Measurements from ENCODE around the gene KCMF1. TPM values are rescaled to one million over a fixed set of nuclear protein-coding genes. Genes with fewer than 3 reads are reported as not detected.

KCMF1 gene
- total and polyA plus RNA-seq, 2 of the 13 experiments (the other 11 are each of a cell fraction or from before 2014, with no cell fraction given): 62.1 to 116 TPM

DNA sequence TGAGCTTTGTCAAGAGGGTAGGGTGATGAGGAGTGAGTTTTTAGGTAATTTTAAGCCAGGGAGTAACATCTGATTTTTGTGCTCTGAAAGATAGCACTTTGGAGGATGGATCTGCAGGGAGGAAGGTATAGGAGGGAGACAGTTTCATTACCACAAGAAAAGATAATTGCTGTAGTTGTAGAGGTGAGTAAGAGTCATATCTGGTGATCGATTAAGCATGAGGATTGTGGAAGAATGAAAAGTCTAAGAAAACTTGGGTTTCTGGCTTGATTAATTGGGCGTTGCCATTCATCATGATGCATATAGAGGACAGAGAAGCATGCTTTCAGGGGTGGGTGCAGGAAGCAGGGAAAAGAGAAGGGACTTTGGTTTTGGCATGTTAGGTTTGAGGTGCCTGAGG, 18.5 kb downstream of the KCMF1 start (continued):
- no peak for TF ChIP-seq ZNF329 (CRISPR knock-in tag; IDR thresholded peaks at IDR 0.05; ENCODE audit: low read depth)
- TF ChIP-seq ZBTB34 (CRISPR knock-in tag; IDR thresholded peaks at IDR 0.05): no peak
- TF ChIP-seq BHLHE40 (IDR thresholded peaks at IDR 0.05; ENCODE audit: low read length): no peak
- no peak for TF ChIP-seq TOE1 (CRISPR knock-in tag; IDR thresholded peaks at IDR 0.05)
- TF ChIP-seq RARG (CRISPR knock-in tag; IDR thresholded peaks at IDR 0.05; ENCODE audit: low read depth): no peak

GRCh38 chr2:84989927-84990326, 19.0 kb downstream of the KCMF1 start:
- POLR2A ChIA-PET: no interaction called here
- peaks cover 68% of the 10 kb centered on the region for H4K20me1 ChIP-seq (ENCODE audit: insufficient read depth, low read length)
- TF ChIP-seq, protein P1, sequence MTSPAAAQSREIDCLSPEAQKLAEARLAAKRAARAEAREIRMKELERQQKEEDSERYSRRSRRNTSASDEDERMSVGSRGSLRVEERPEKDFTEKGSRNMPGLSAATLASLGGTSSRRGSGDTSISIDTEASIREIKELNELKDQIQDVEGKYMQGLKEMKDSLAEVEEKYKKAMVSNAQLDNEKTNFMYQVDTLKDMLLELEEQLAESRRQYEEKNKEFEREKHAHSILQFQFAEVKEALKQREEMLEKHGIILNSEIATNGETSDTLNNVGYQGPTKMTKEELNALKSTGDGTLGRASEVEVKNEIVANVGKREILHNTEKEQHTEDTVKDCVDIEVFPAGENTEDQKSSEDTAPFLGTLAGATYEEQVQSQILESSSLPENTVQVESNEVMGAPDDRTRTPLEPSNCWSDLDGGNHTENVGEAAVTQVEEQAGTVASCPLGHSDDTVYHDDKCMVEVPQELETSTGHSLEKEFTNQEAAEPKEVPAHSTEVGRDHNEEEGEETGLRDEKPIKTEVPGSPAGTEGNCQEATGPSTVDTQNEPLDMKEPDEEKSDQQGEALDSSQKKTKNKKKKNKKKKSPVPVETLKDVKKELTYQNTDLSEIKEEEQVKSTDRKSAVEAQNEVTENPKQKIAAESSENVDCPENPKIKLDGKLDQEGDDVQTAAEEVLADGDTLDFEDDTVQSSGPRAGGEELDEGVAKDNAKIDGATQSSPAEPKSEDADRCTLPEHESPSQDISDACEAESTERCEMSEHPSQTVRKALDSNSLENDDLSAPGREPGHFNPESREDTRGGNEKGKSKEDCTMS (CRISPR knock-in tag; conservative IDR thresholded peaks at IDR 0.05): no peak
- TF ChIP-seq ZNF557 (CRISPR knock-in tag; IDR thresholded peaks at IDR 0.05): no peak
- no peak for TF ChIP-seq MLLT10 (CRISPR knock-in tag; IDR thresholded peaks at IDR 0.05)
- TF ChIP-seq, protein P2, sequence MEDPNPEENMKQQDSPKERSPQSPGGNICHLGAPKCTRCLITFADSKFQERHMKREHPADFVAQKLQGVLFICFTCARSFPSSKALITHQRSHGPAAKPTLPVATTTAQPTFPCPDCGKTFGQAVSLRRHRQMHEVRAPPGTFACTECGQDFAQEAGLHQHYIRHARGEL (CRISPR knock-in tag; IDR thresholded peaks at IDR 0.05): no peak
- no peak for TF ChIP-seq HOXA7 (CRISPR knock-in tag; IDR thresholded peaks at IDR 0.05)
- TF ChIP-seq ZNF224 (CRISPR knock-in tag; IDR thresholded peaks at IDR 0.05): no peak
- TF ChIP-seq MIER3 (CRISPR knock-in tag; IDR thresholded peaks at IDR 0.05; ENCODE audit: borderline replicate concordance): no peak
- no peak for TF ChIP-seq ZNF720 (CRISPR knock-in tag; IDR thresholded peaks at IDR 0.05)
- no peak for TF ChIP-seq ZNF251 (CRISPR knock-in tag; IDR thresholded peaks at IDR 0.05)
- no peak for TF ChIP-seq SIN3A (IDR thresholded peaks at IDR 0.05; ENCODE audit: borderline replicate concordance, low read depth, low read length)
- TF ChIP-seq JUND (CRISPR knock-in tag; IDR thresholded peaks at IDR 0.05): no peak
- TF ChIP-seq MED8 (CRISPR knock-in tag; IDR thresholded peaks at IDR 0.05; ENCODE audit: insufficient replicate concordance): no peak
- TF ChIP-seq HOXA5 (CRISPR knock-in tag; IDR thresholded peaks at IDR 0.05): no peak
- no peak for TF ChIP-seq ZNF367 (CRISPR knock-in tag; IDR thresholded peaks at IDR 0.05; ENCODE audit: borderline replicate concordance)
- TF ChIP-seq NBN (conservative IDR thresholded peaks at IDR 0.05): no peak
- TF ChIP-seq ZFYVE20 (CRISPR knock-in tag; IDR thresholded peaks at IDR 0.05; ENCODE audit: borderline replicate concordance, low read depth): no peak
- TF ChIP-seq NR1H2 (CRISPR knock-in tag; IDR thresholded peaks at IDR 0.05; ENCODE audit: borderline replicate concordance, low read depth): no peak
- no peak for TF ChIP-seq U2AF2 (IDR thresholded peaks at IDR 0.05; ENCODE audit: low read depth, low read length)

More at GRCh38 chr2:84989927-84990326, 19.0 kb downstream of the KCMF1 start:
- ATAC-seq (no peak), FAIRE-seq (no peak), DNase-seq (ENCODE audit: low spot score) (no peak)
- H3K79me2 ChIP-seq (ENCODE audit: insufficient read depth, low read length): peaks cover 91% of the 10 kb centered on the region
- H3K27me3 ChIP-seq (ENCODE audit: control insufficient read depth in 1 of 2, insufficient read depth in 2 of 2, low read length in 2 of 2): no peaks in the 10 kb centered on the region
- no peaks in the 10 kb centered on the region for H3K9me3 ChIP-seq (ENCODE audit: low read length)
- peaks cover 44% of the 10 kb centered on the region for H3K4me1 ChIP-seq (ENCODE audit: insufficient read depth, low read length)
- no peak overlapping the region for H3K4me3 ChIP-seq (replicated peaks in 1 of 3; ENCODE audit: insufficient read depth in 1 of 3, low read depth in 2 of 3, low read length in 3 of 3)
- in situ Hi-C loops (cut with HindIII; ENCODE audit: extremely low pct_ligation_motif_present, low pct_unique_long_range_greater_than_20kb): no loop called here
- H3K4me2 ChIP-seq (ENCODE audit: low read depth, low read length): no peak overlapping the region
- intact Hi-C loops (cut with micrococcal nuclease; ENCODE audit: unreplicated experiment): loop anchor here (2.0 kb wide), 1 partner anchor 17 kb away; no protein-coding TSS in a partner anchor
- no TSS peak for BruUV-seq (replicated peaks)
- H3K36me3 ChIP-seq (replicated peaks in 1 of 2; ENCODE audit: control insufficient read depth in 1 of 2, insufficient read depth in 2 of 2, low read length in 2 of 2): peaks cover 0 to 1% of the 10 kb centered on the region in 2 experiments; a peak in 3 of 5 replicates
- 95% methylated on average over 1 of the region's 1 CpG for WGBS (ENCODE audit: low lambda C conversion rate)
- H3K9ac ChIP-seq (ENCODE audit: insufficient read depth, low read depth, low read length): no peak overlapping the region
- H2AFZ ChIP-seq (ENCODE audit: low read length): no peak overlapping the region
- no peak overlapping the region for H3K27ac ChIP-seq (ENCODE audit: extremely low read length, insufficient read depth, low read length)
- CTCF ChIA-PET (ENCODE audit: low intra/inter-chr PET ratio, low total read pairs): no interaction called here
